B cell (primary cell): Measurements from ENCODE around the gene IQCH. TPM values are rescaled to one million over a fixed set of nuclear protein-coding genes. Genes with fewer than 3 reads are reported as not detected.
A peak's percentile ranks its signal among the peaks of the same experiment; 100 is the strongest.

Experiments
- ATAC-seq: fragments of 200-7000 bp; cut with Tn5 transposase; one replicate; pipeline ENCODE4 v1.10.0; 2021; ENCODE audit warnings: low read depth, mild to moderate bottlenecking, moderate number of reproducible peaks, moderate library complexity
- CTCF ChIA-PET: fragments of 350-600 bp; sonication (Branson Sonifier 250); formaldehyde crosslinking; loops from one replicate; lab custom pipeline; 2021; ENCODE audit warnings: antibody characterized with exemption, inconsistent platforms; lab: Charles Lee
- POLR2A ChIA-PET: fragments of 350-600 bp; sonication (Branson Sonifier 250); formaldehyde crosslinking; loops from one replicate; lab custom pipeline; 2021; ENCODE audit warnings: antibody characterized with exemption; lab: Charles Lee
- DNase-seq: peaks from one replicate; pipeline ENCODE4 v3.0.0; 2013
- H2AFZ ChIP-seq: 2 replicates; pipeline ENCODE4 v1.6.1; 2012; ENCODE audit warnings: mild to moderate bottlenecking, low read depth, low read length; ENCODE audit not compliant: insufficient read depth, poor library complexity, severe bottlenecking
- H3K27ac ChIP-seq, 2 donors: 1 replicate in 1 of 2; 2 replicates in 1 of 2; pipeline ENCODE4 v1.5.1; 2012 to 2013; ENCODE audit warnings: low read length in 2 of 2, mild to moderate bottlenecking in 2 of 2, moderate library complexity in 1 of 2
- H3K27me3 ChIP-seq, 4 experiments: fragments of 200-600 bp in 1 of 4; sonication (generic) in 1 of 4; replicated peaks in 1 of 4; 1 replicate in 2 of 4; 2 replicates in 2 of 4; pipeline versions ENCODE4 v1.6.1 to v1.7.0; 2013 to 2016; ENCODE audit warnings: low read length in 3 of 4, mild to moderate bottlenecking in 2 of 4, mixed read lengths in 1 of 4, moderate library complexity in 1 of 4; ENCODE audit not compliant: insufficient read depth in 4 of 4, control insufficient read depth in 3 of 4; ENCODE audit errors: control extremely low read depth in 1 of 4
- H3K36me3 ChIP-seq, 2 experiments: replicated peaks in 1 of 2; 1 replicate in 1 of 2; 2 replicates in 1 of 2; pipeline versions ENCODE4 v1.6.1 to v1.7.1; 2013; ENCODE audit warnings: low read length in 1 of 2; ENCODE audit not compliant: insufficient read depth in 2 of 2, control insufficient read depth in 1 of 2; ENCODE audit errors: control extremely low read depth in 1 of 2, extremely low read depth in 1 of 2
- H3K4me1 ChIP-seq, 2 donors: fragments of 200-600 bp in 1 of 2; sonication (generic) in 1 of 2; 1 replicate in 1 of 2; 2 replicates in 1 of 2; pipeline versions ENCODE4 v1.5.1 to v1.6.1; 2013 to 2017; ENCODE audit warnings: low read length in 2 of 2; ENCODE audit not compliant: control insufficient read depth in 2 of 2, insufficient read depth in 2 of 2
- H3K4me2 ChIP-seq: replicated peaks from 2 replicates; pipeline ENCODE3; 2012; ENCODE audit warnings: mild to moderate bottlenecking, low read depth, low read length; ENCODE audit not compliant: poor library complexity, severe bottlenecking
- H3K4me3 ChIP-seq, 5 experiments: fragments of 200-600 bp in 1 of 5; sonication (generic) in 1 of 5; 1 replicate in 3 of 5; 2 replicates in 2 of 5; pipeline versions ENCODE4 v1.5.1 to v1.7.0; 2011 to 2016; ENCODE audit warnings: low read length in 4 of 5, mild to moderate bottlenecking in 4 of 5, low read depth in 2 of 5, control low read depth in 1 of 5, moderate library complexity in 1 of 5; ENCODE audit not compliant: insufficient read depth in 1 of 5; ENCODE audit errors: control extremely low read depth in 1 of 5, extremely low read depth in 1 of 5
- H3K79me2 ChIP-seq: fragments of 200-600 bp; sonication (generic); one replicate; pipeline ENCODE4 v1.6.0; 2016; ENCODE audit warnings: low read length; ENCODE audit not compliant: control insufficient read depth, insufficient read depth
- H3K9ac ChIP-seq: fragments of 200-600 bp; sonication (generic); 2 replicates; pipeline ENCODE4 v1.6.1; 2017; ENCODE audit warnings: mild to moderate bottlenecking, low read length, moderate library complexity
- H3K9me3 ChIP-seq, 3 donors: one replicate each; pipeline versions ENCODE4 v1.6.1 to v1.7.1; 2013; ENCODE audit warnings: low read length in 2 of 3; ENCODE audit not compliant: control insufficient read depth in 2 of 3, insufficient read depth in 1 of 3; ENCODE audit errors: control extremely low read depth in 1 of 3
- H4K20me1 ChIP-seq: 2 replicates; pipeline ENCODE4 v1.6.0; 2012; ENCODE audit warnings: mild to moderate bottlenecking, low read length; ENCODE audit not compliant: insufficient read depth, control insufficient read depth, poor library complexity, severe bottlenecking
- H3K27ac Mint-ChIP-seq: one replicate; pipeline ENCODE4 v1.8.0; 2021; ENCODE audit warnings: mixed read lengths
- H3K27me3 Mint-ChIP-seq: one replicate; pipeline ENCODE4 v1.8.0; 2021; ENCODE audit warnings: mixed read lengths
- H3K4me1 Mint-ChIP-seq: one replicate; pipeline ENCODE4 v1.8.0; 2021; ENCODE audit warnings: mixed read lengths
- H3K4me3 Mint-ChIP-seq: one replicate; pipeline ENCODE4 v1.8.0; 2021; ENCODE audit warnings: mixed read lengths
- H3K9me3 Mint-ChIP-seq: one replicate; pipeline ENCODE4 v1.8.0; 2022; ENCODE audit warnings: mixed read lengths; ENCODE audit not compliant: insufficient read depth
- CTCF ChIP-seq: fragments of 200-600 bp; IDR thresholded peaks from one replicate; pipeline ENCODE4 v1.8.0; 2022; ENCODE audit warnings: antibody characterized with exemption, mild to moderate bottlenecking
- EZH2 ChIP-seq: IDR thresholded peaks from 2 replicates; pipeline ENCODE4 v1.6.1; 2012; ENCODE audit warnings: borderline replicate concordance, low read depth, mild to moderate bottlenecking, moderate library complexity, low read length; ENCODE audit not compliant: insufficient read depth, poor library complexity, severe bottlenecking
- WGBS: methylation state at CpG from one replicate; pipeline ENCODE4 v1.1.5; 2013; ENCODE audit warnings: missing lambda C conversion rate; ENCODE audit not compliant: insufficient coverage; 5-methylcytosine and 5-hydroxymethylcytosine counted together
- intact Hi-C: fragments of 100-400 bp; cut with micrococcal nuclease; formaldehyde crosslinking; loops from one replicate; pipeline ENCODE4 v1.10.0; 2022
- polyA minus RNA-seq: library from RNA; depleted of rRNA, polyadenylated mRNA; stranded (reverse); fragments of >200 nt; gene quantifications from 2 replicates; pipeline ENCODE4 v1.2.3, GENCODE V29; 2012
- polyA plus RNA-seq: library from polyadenylated mRNA; depleted of rRNA; stranded (reverse); fragments of >200 nt; gene quantifications from 2 replicates; pipeline ENCODE4 v1.2.3, GENCODE V29; 2012
- total RNA-seq, 2 donors: library from RNA; stranded (reverse); fragments of 120-200 nt in 1 of 2; gene quantifications; 1 replicate in 1 of 2; 2 replicates in 1 of 2; pipeline versions ENCODE4 v1.2.3 to v1.2.4, GENCODE V29; 2013 to 2022

Gene IQCH
- total RNA-seq (1.6 and 2.2 TPM in 2 replicates), polyA plus RNA-seq (0.10 TPM in 1 of 2 replicates, not detected in the other), polyA minus RNA-seq (0.64 TPM in 1 of 2 replicates, not detected in the other)
- 0.51 TPM for total RNA-seq (2013)

DNA sequence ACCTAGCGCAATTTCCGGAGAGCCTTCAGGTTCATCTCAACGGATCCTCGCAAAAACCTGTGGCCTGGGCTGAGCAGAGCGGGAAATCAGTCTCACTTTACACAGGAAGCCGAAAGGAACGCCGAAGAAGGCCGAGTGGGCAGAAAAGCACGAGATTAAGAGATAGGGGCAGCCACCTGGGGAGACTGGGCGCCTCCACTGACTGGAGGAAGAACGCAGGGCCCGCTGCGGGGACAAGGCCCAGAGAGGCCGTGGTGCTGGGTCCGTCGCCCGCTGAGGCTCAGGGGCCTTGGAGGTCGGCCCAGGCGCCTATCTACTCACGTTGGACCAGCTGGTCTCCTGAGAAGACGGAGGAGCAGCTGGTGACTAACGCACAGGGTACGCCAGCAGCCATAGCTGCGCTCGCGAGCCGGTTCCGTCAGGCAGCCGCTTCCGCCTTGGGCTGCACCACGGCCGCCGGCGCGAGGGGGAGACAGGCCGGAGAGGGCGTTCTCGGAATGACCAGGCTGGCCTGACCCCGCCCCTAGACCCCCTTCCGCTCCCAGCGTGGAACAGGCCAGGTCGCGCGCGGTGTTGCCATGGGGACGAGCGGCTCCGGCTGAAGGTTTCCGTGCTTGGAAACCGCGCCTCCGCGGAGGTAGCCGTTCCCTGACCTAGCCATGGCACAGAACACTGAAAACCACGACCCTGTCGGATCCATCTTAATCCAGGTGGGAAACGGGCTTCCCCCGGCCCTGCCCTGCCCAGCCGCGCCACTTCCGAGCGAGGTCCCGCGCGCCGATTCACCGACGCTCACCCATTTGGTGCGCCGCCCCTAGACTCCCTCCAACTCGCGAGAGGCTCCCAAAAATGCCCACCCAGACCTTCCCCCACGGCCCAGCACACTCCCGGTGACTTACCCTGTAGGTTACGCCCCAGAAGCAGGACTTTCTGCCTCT, at the start of gene IQCH, which contains the start of gene AAGAB:
IQCH (plus strand) TSS at position 549 of the 938 bp plus-strand sequence; CDS start at position 660, 111 bp downstream.
AAGAB (minus strand) TSS at position 424 of the 938 bp plus-strand sequence; CDS start at position 394, 30 bp downstream.
- H3K27me3 Mint-ChIP-seq: no peaks in the 10 kb centered on the region
- Histone ChIP-seq H3K36me3 (no peaks in the 10 kb centered on the region), H3K9me3 (no peaks in the 10 kb centered on the region), H3K79me2 (peaks cover 48% of the 10 kb centered on the region), H3K9ac (peak within 1 kb of the TSS; percentile 96), H4K20me1 (peaks cover 13% of the 10 kb centered on the region), H3K27ac (peak within 1 kb of the TSS; percentile 72 to 84), H2AFZ (peak within 1 kb of the TSS; percentile 99), H3K27me3 (peaks cover 0 to 4% (median 0%) of the 10 kb centered on the region in 4 experiments), H3K4me1 (peaks cover 18 to 19% of the 10 kb centered on the region in 2 donors), H3K4me2 (peak within 1 kb of the TSS; percentile 97), H3K4me3 (peak within 1 kb of the TSS; percentile 81 to 97 (median 92))
- TF ChIP-seq CTCF (no peak), EZH2 (no peak)
- intact Hi-C loops: loop anchor here (1.0 to 5.0 kb wide), 3 partner anchors 172 to 266 kb away; partner anchors contain the start of gene SMAD3
- peak within 1 kb of the TSS; percentile 94 for H3K27ac Mint-ChIP-seq
- peak; percentile 97 for ATAC-seq
- ChIA-PET POLR2A (interaction anchor here (1.0 kb wide), 1 partner anchor 189 kb away, joined by 3 read pairs; the partner anchor contains the start of gene SMAD3), CTCF (interaction anchor here (0.9 to 1.1 kb wide), 3 partner anchors 8 to 173 kb away, joined by 3 to 4 read pairs (median 3); no protein-coding TSS in a partner anchor)
- no peaks in the 10 kb centered on the region for H3K9me3 Mint-ChIP-seq
- H3K4me3 Mint-ChIP-seq: peak within 1 kb of the TSS; percentile 97
- DNase-seq: peak; percentile 97
- H3K4me1 Mint-ChIP-seq: peaks cover 30% of the 10 kb centered on the region
- under 1% methylated on average over 75 of the region's 76 CpGs for WGBS
